ENCODE measurements around the gene TRAPPC2.

DNA sequence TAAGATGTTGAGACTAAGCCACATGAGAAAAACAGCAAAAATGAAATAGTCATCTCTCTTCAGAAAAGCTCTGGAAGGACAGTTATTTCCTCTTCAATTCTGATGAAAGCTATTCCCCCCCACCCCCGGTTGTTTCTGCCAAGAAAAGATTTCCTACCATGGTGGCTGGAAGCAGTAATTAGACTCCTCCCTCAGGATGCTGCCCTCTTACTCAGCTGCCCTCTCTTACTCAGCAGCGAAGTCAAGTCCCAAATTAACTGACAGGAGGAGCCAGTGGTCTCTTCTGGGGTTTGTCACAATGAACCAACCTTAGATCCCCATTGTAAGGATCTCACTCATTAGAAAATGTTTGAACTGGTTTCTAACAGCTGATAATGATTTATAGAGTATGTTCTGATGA lies 44.5 kb upstream of the TRAPPC2 start:
- TF ChIP-seq EZH2 (optimal IDR thresholded peaks at IDR 0.05; ENCODE audit: low read depth, low read length), result no peak
- TF ChIP-seq CTCF (IDR thresholded peaks at IDR 0.05; ENCODE audit: low read length), result no peak
